Esophagus squamous epithelium (tissue), 5 donors: Measurements from ENCODE around the gene QKI. TPM values are rescaled to one million over a fixed set of nuclear protein-coding genes. Genes with fewer than 3 reads are reported as not detected.

Experiments used
- DNase-seq: peaks from one replicate; lab custom pipeline; 2025; lab: John Stamatoyannopoulos, UW
- H3K27ac ChIP-seq, 4 donors: fragments of 200-600 bp; sonication (generic); one replicate each; pipeline ENCODE4 v1.5.1; 2016 to 2019; ENCODE audit warnings: mild to moderate bottlenecking in 1 of 4
- H3K27me3 ChIP-seq, 4 donors: fragments of 200-600 bp; sonication (generic); 1 replicate in 3 of 4; 2 replicates in 1 of 4; pipeline versions ENCODE4 v1.5.1 to v1.6.0; 2017 to 2021; ENCODE audit warnings: antibody characterized with exemption in 1 of 4
- H3K36me3 ChIP-seq, 3 donors: fragments of 200-600 bp; sonication (generic); one replicate each; pipeline ENCODE4 v1.5.1; 2016 to 2019
- H3K4me1 ChIP-seq, 3 donors: fragments of 200-600 bp; sonication (generic); one replicate each; pipeline ENCODE4 v1.5.1; 2017 to 2019
- H3K4me3 ChIP-seq, 4 donors: fragments of 200-600 bp; sonication (generic); 1 replicate in 3 of 4; 2 replicates in 1 of 4; pipeline ENCODE4 v1.5.1; 2016 to 2019; ENCODE audit warnings: mild to moderate bottlenecking in 2 of 4, moderate library complexity in 1 of 4
- H3K9me3 ChIP-seq, 3 donors: fragments of 200-600 bp; sonication (generic); one replicate each; pipeline ENCODE4 v1.5.1; 2016 to 2019
- POLR2A ChIP-seq, 4 donors: fragments of 450-650 bp; IDR thresholded peaks; one replicate each; pipeline ENCODE4 v1.6.1; 2017; ENCODE audit warnings: antibody characterized with exemption in 4 of 4, mild to moderate bottlenecking in 4 of 4, moderate library complexity in 3 of 4
- whole genome bisulfite sequencing, 2 donors: methylation state at CpG; one replicate each; pipeline ENCODE4 v1.1.5; 2018; 5-methylcytosine and 5-hydroxymethylcytosine counted together
- intact Hi-C: fragments of 100-400 bp; cut with DNase I; formaldehyde crosslinking; loops from one replicate; pipeline ENCODE4 v1.15.0; 2022
- total RNA-seq, 4 donors: library from RNA; depleted of rRNA; stranded (reverse); fragments of >200 nt; gene quantifications; one replicate each; pipeline ENCODE4 v1.1.0, GENCODE V29; 2016
- TF ChIP-seq, protein P1 (sequence below), 6 experiments: fragments of 450-650 bp in 4 of 6; fragments of 200-600 bp in 2 of 6; sonication (generic) in 2 of 6; IDR thresholded peaks; one replicate each; pipeline ENCODE4 v1.5.1; 2016 to 2019; ENCODE audit warnings: antibody characterized with exemption in 6 of 6, mild to moderate bottlenecking in 4 of 6, moderate library complexity in 4 of 6
- donor health status: DM: yes; HTN: yes; CAD: no.

Gene QKI
- total RNA-seq, 4 donors from 2014 or later = 46.2 to 149 (median 65.4) TPM

DNA sequence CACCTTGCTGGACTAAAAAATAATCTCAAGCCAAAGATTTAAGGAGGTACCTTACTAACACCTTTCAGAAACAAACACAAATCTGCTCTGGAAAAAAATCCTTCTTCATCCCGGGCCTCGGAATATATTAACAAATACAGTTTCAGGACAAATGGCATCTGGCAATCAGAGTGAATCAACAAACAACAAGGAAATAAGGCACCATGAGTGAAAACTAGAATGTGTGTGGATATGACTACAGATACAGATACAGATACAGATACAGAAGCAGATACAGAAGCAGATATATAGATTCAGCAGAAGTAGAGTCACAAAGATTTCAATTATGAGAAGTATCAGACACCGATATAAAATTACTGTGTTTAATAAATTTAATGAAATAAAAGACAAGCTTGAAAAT lies 178.4 kb downstream of the QKI start:
- no peak for TF ChIP-seq POLR2A (IDR thresholded peaks at IDR 0.05)
- TF ChIP-seq, protein P1, sequence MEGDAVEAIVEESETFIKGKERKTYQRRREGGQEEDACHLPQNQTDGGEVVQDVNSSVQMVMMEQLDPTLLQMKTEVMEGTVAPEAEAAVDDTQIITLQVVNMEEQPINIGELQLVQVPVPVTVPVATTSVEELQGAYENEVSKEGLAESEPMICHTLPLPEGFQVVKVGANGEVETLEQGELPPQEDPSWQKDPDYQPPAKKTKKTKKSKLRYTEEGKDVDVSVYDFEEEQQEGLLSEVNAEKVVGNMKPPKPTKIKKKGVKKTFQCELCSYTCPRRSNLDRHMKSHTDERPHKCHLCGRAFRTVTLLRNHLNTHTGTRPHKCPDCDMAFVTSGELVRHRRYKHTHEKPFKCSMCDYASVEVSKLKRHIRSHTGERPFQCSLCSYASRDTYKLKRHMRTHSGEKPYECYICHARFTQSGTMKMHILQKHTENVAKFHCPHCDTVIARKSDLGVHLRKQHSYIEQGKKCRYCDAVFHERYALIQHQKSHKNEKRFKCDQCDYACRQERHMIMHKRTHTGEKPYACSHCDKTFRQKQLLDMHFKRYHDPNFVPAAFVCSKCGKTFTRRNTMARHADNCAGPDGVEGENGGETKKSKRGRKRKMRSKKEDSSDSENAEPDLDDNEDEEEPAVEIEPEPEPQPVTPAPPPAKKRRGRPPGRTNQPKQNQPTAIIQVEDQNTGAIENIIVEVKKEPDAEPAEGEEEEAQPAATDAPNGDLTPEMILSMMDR (IDR thresholded peaks at IDR 0.05) = no peak
- no peaks in the 10 kb centered on the region for H3K27me3 ChIP-seq
- H3K27ac ChIP-seq = no peak overlapping the region
- DNase-seq = no peak
- no peak overlapping the region for H3K4me3 ChIP-seq
- intact Hi-C loops = no loop called here
- peaks cover 0 to 17% (median 0%) of the 10 kb centered on the region in 3 donors for H3K9me3 ChIP-seq
- H3K36me3 ChIP-seq = no peaks in the 10 kb centered on the region
- peaks cover 0 to 1% (median 0%) of the 10 kb centered on the region in 3 donors for H3K4me1 ChIP-seq
- 92 to 96% methylated on average over 3 of the region's 3 CpGs for WGBS, 2 donors

- Histone ChIP-seq H3K4me3 (no peak overlapping the region), H3K27me3 (no peaks in the 10 kb centered on the region), H3K9me3 (peaks cover 0 to 17% (median 0%) of the 10 kb centered on the region in 3 donors), H3K27ac (no peak overlapping the region), H3K36me3 (no peaks in the 10 kb centered on the region), H3K4me1 (no peaks in the 10 kb centered on the region)
- TF ChIP-seq, protein P1 (IDR thresholded peaks at IDR 0.05) = no peak
- TF ChIP-seq POLR2A (IDR thresholded peaks at IDR 0.05) = no peak
- no peak for DNase-seq
- intact Hi-C loops = no loop called here
- WGBS, 2 donors = 71 to 94% methylated on average over 2 of the region's 2 CpGs
Observed at GRCh38 chr6:163596174-163596573, 181.7 kb downstream of the QKI start.

DNA sequence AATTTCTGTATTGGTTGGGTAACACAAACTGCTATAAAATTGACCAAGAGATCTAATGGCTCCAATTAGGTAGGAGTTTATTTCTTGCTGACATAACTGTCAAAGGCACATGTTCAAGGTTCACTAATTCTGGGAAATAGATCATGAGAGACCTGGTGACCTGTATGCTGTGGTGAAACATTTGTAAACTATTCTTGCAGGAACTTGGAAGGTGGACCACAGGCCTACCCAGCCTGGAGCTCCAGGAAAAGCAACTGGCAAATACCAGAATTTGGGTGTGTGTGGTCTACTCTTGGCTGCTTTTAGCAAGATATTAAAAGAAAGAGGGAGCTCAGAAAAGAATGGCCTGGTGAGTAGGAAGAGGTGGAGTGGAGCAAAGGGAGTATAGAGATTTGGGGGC lies 184.6 kb downstream of the QKI start:
- TF ChIP-seq, protein P1 (IDR thresholded peaks at IDR 0.05) = no peak
- TF ChIP-seq POLR2A (IDR thresholded peaks at IDR 0.05) = no peak
- intact Hi-C loops = no loop called here

GRCh38 chr6:163599684-163600083 lies 185.2 kb downstream of the QKI start:
- no peaks in the 10 kb centered on the region for H3K4me1 ChIP-seq
- TF ChIP-seq POLR2A (IDR thresholded peaks at IDR 0.05) = no peak
- TF ChIP-seq, protein P1 (IDR thresholded peaks at IDR 0.05) = no peak
- H3K27me3 ChIP-seq = no peaks in the 10 kb centered on the region
- H3K4me3 ChIP-seq = no peak overlapping the region
- DNase-seq = no peak
- 90 to 91% methylated on average over 2 of the region's 2 CpGs for WGBS, 2 donors
- intact Hi-C loops = no loop called here
- H3K27ac ChIP-seq = no peak overlapping the region
- no peaks in the 10 kb centered on the region for H3K9me3 ChIP-seq
- H3K36me3 ChIP-seq = no peaks in the 10 kb centered on the region

More for the DNA sequence above, 184.6 kb downstream of the QKI start:
- DNase-seq = no peak
- Histone ChIP-seq H3K27ac (no peak overlapping the region), H3K27me3 (no peaks in the 10 kb centered on the region), H3K9me3 (no peaks in the 10 kb centered on the region), H3K36me3 (no peaks in the 10 kb centered on the region), H3K4me3 (no peak overlapping the region), H3K4me1 (no peaks in the 10 kb centered on the region)

- WGBS, 2 donors = 71 to 87% methylated on average over 5 of the region's 5 CpGs
- intact Hi-C loops = no loop called here
- Histone ChIP-seq H3K4me1 (no peaks in the 10 kb centered on the region), H3K36me3 (no peaks in the 10 kb centered on the region), H3K4me3 (no peak overlapping the region), H3K27ac (no peak overlapping the region), H3K9me3 (no peaks in the 10 kb centered on the region), H3K27me3 (no peaks in the 10 kb centered on the region)
- TF ChIP-seq, protein P1 (IDR thresholded peaks at IDR 0.05) = no peak
- TF ChIP-seq POLR2A (IDR thresholded peaks at IDR 0.05) = no peak
- DNase-seq = no peak
Observed at GRCh38 chr6:163600331-163600730, 185.8 kb downstream of the QKI start.
